Bronchial epithelial cell (primary cell): Measurements from ENCODE around the gene SATB1. TPM values are rescaled to one million over a fixed set of nuclear protein-coding genes. Genes with fewer than 3 reads are reported as not detected.

Experiments
- DNase-seq: peaks from one replicate; pipeline ENCODE4 v3.0.0-alpha.2; 2010; ENCODE audit warnings: low read depth
- FAIRE-seq: peaks from 2 replicates; lab custom pipeline; 2011; peaks lifted over from hg19 to GRCh38; lab: Jason Lieb, UNC
- H3K27me3 ChIP-seq: 2 replicates; pipeline ENCODE4 v1.5.1; 2011; ENCODE audit warnings: low read length; ENCODE audit not compliant: control insufficient read depth, insufficient read depth
- H3K36me3 ChIP-seq: 2 replicates; pipeline ENCODE4 v1.5.1; 2011; ENCODE audit warnings: low read length; ENCODE audit not compliant: control insufficient read depth, insufficient read depth
- H3K4me3 ChIP-seq: 2 replicates; pipeline ENCODE4 v1.5.1; 2011; ENCODE audit warnings: mild to moderate bottlenecking, low read depth, low read length, control low read depth
- CTCF ChIP-seq: IDR thresholded peaks from 2 replicates; pipeline ENCODE4 v1.5.1; 2011; ENCODE audit warnings: mild to moderate bottlenecking, moderate library complexity, low read length, control low read depth, inconsistent platforms; ENCODE audit not compliant: insufficient read depth, severe bottlenecking
- total RNA-seq: library from RNA; depleted of rRNA; stranded (reverse); fragments of >200 nt; gene quantifications from 2 replicates; pipeline ENCODE4 v1.2.1, GENCODE V29; 2014

The SATB1 gene
- total RNA-seq, 1 donor from 2014 or later = 16.3 TPM

- TF ChIP-seq CTCF = no peak
- no peak for DNase-seq
- Histone ChIP-seq H3K27me3 (no peaks in the 10 kb centered on the region), H3K4me3 (no peak overlapping the region), H3K36me3 (no peaks in the 10 kb centered on the region)
- no peak for FAIRE-seq
These were observed 22.8 kb downstream of the SATB1 start for GRCh38 chr3:18402239-18402799.

- no peak for TF ChIP-seq CTCF
- FAIRE-seq = no peak
- no peaks in the 10 kb centered on the region for H3K36me3 ChIP-seq
- no peak overlapping the region for H3K4me3 ChIP-seq
- no peak for DNase-seq
- no peaks in the 10 kb centered on the region for H3K27me3 ChIP-seq
These were observed 23.7 kb downstream of the SATB1 start for GRCh38 chr3:18401300-18401961.

GRCh38 chr3:18398448-18398847 is 26.7 kb downstream of the SATB1 start:
- TF ChIP-seq CTCF = no peak
- FAIRE-seq = no peak
- no peak overlapping the region for H3K4me3 ChIP-seq
- H3K27me3 ChIP-seq = no peaks in the 10 kb centered on the region
- no peak for DNase-seq
- H3K36me3 ChIP-seq = no peaks in the 10 kb centered on the region

- no peak overlapping the region for H3K4me3 ChIP-seq
- DNase-seq = no peak
- H3K36me3 ChIP-seq = no peaks in the 10 kb centered on the region
- no peaks in the 10 kb centered on the region for H3K27me3 ChIP-seq
- no peak for TF ChIP-seq CTCF
- no peak for FAIRE-seq
These were observed 28.7 kb downstream of the SATB1 start for GRCh38 chr3:18396428-18396827.

GRCh38 chr3:18394384-18394995 is 30.6 kb downstream of the SATB1 start:
- TF ChIP-seq CTCF = no peak
- FAIRE-seq (no peak), DNase-seq (no peak)

More at GRCh38 chr3:18394384-18394995, 30.6 kb downstream of the SATB1 start:
- Histone ChIP-seq H3K36me3 (no peaks in the 10 kb centered on the region), H3K27me3 (no peaks in the 10 kb centered on the region), H3K4me3 (no peak overlapping the region)
